GM23338 (cell line): ENCODE measurements around the gene HRC. TPM values are rescaled to one million over a fixed set of nuclear protein-coding genes. Genes with fewer than 3 reads are reported as not detected.

Experiments
- ATAC-seq: fragments of 200-7000 bp; cut with Tn5 transposase; 3 replicates; pipeline ENCODE4 v1.9.1; 2020
- DNase-seq: peaks from one replicate; pipeline ENCODE4 v3.0.0-alpha.2; 2015; ENCODE audit warnings: low spot score
- H2AFZ ChIP-seq: fragments of 200-600 bp; sonication (generic); 2 replicates; pipeline ENCODE4 v1.8.0; 2016; ENCODE audit warnings: antibody characterized with exemption, mild to moderate bottlenecking, moderate library complexity
- H3F3A ChIP-seq: fragments of 200-600 bp; sonication (generic); replicated peaks from 2 replicates; pipeline ENCODE4 v1.8.0; 2017; ENCODE audit warnings: antibody characterized with exemption, mixed run types, low read depth
- H3K27ac ChIP-seq: fragments of 200-600 bp; sonication (generic); 2 replicates; pipeline ENCODE4 v1.6.1; 2016; ENCODE audit warnings: low read depth
- H3K27me3 ChIP-seq: fragments of 200-600 bp; sonication (generic); 2 replicates; pipeline ENCODE4 v1.8.0; 2016; ENCODE audit warnings: mild to moderate bottlenecking, mixed run types, moderate library complexity; ENCODE audit not compliant: insufficient read depth
- H3K36me3 ChIP-seq: fragments of 200-600 bp; sonication (generic); 2 replicates; pipeline ENCODE4 v1.8.0; 2016; ENCODE audit warnings: mild to moderate bottlenecking; ENCODE audit not compliant: insufficient read depth
- H3K4me1 ChIP-seq: fragments of 200-600 bp; sonication (generic); 2 replicates; pipeline ENCODE4 v1.8.0; 2016; ENCODE audit warnings: mild to moderate bottlenecking, moderate library complexity; ENCODE audit not compliant: insufficient read depth
- H3K4me2 ChIP-seq: fragments of 200-600 bp; sonication (generic); 2 replicates; pipeline ENCODE4 v1.7.1; 2017; ENCODE audit warnings: mixed run types
- H3K4me3 ChIP-seq: fragments of 200-600 bp; sonication (generic); 2 replicates; pipeline ENCODE4 v1.6.1; 2016; ENCODE audit warnings: mixed run types
- H3K79me2 ChIP-seq: fragments of 200-600 bp; sonication (generic); replicated peaks from 2 replicates; pipeline ENCODE4 v1.8.0; 2017; ENCODE audit warnings: mild to moderate bottlenecking; ENCODE audit not compliant: insufficient read depth
- H3K9me2 ChIP-seq: fragments of 200-600 bp; sonication (generic); 2 replicates; pipeline ENCODE4 v1.8.0; 2017; ENCODE audit not compliant: insufficient read depth
- H4K20me1 ChIP-seq: fragments of 200-600 bp; sonication (generic); replicated peaks from 2 replicates; pipeline ENCODE4 v1.8.0; 2017; ENCODE audit warnings: mild to moderate bottlenecking; ENCODE audit not compliant: insufficient read depth
- H3K27ac Mint-ChIP-seq: 2 replicates; pipeline ENCODE4 v1.8.0; 2020; ENCODE audit warnings: inconsistent platforms, mild to moderate bottlenecking, moderate library complexity, mixed read lengths
- H3K27me3 Mint-ChIP-seq: 3 replicates; pipeline ENCODE4 v1.8.0; 2022; ENCODE audit warnings: low read depth, mild to moderate bottlenecking, moderate library complexity, mixed read lengths, inconsistent platforms; ENCODE audit not compliant: insufficient read depth, poor library complexity
- H3K36me3 Mint-ChIP-seq: 3 replicates; pipeline ENCODE4 v1.8.0; 2021; ENCODE audit warnings: low read depth, mild to moderate bottlenecking, inconsistent platforms, moderate library complexity, mixed read lengths
- H3K4me1 Mint-ChIP-seq: 3 replicates; pipeline ENCODE4 v1.8.0; 2020; ENCODE audit warnings: mild to moderate bottlenecking, inconsistent platforms, mixed read lengths
- H3K4me3 Mint-ChIP-seq: 3 replicates; pipeline ENCODE4 v1.8.0; 2021; ENCODE audit warnings: moderate library complexity, mild to moderate bottlenecking, inconsistent platforms, mixed read lengths
- H3K9me3 Mint-ChIP-seq: 3 replicates; pipeline ENCODE4 v1.8.0; 2020; ENCODE audit warnings: moderate library complexity, mild to moderate bottlenecking, inconsistent platforms, mixed read lengths
- CREB1 ChIP-seq: fragments of 250-450 bp; sonication (Bioruptor Pico); IDR thresholded peaks from 2 replicates; pipeline ENCODE4 v1.5.0; 2020; ENCODE audit warnings: low read depth, mild to moderate bottlenecking, moderate library complexity
- ETS1 ChIP-seq: IDR thresholded peaks from 2 replicates; pipeline ENCODE4 v1.6.1; 2016; ENCODE audit warnings: antibody characterized with exemption
- EZH2 ChIP-seq: fragments of 200-600 bp; sonication (generic); IDR thresholded peaks from one replicate; pipeline ENCODE4 v1.8.0; 2017; ENCODE audit warnings: antibody characterized with exemption, mild to moderate bottlenecking, low read depth; ENCODE audit not compliant: unreplicated experiment
- EZH2phosphoT487 ChIP-seq: fragments of 200-600 bp; sonication (generic); IDR thresholded peaks from one replicate; pipeline ENCODE4 v1.8.1; 2018; ENCODE audit warnings: antibody characterized with exemption; ENCODE audit not compliant: unreplicated experiment
- JUNB ChIP-seq: IDR thresholded peaks from one replicate; pipeline ENCODE4 v1.6.1; 2016; ENCODE audit warnings: antibody characterized with exemption; ENCODE audit not compliant: unreplicated experiment
- NANOG ChIP-seq: IDR thresholded peaks from 2 replicates; pipeline ENCODE4 v1.6.1; 2016; ENCODE audit warnings: antibody characterized with exemption, borderline replicate concordance
- REST ChIP-seq: IDR thresholded peaks from one replicate; pipeline ENCODE4 v1.6.1; 2018; ENCODE audit warnings: antibody characterized with exemption; ENCODE audit not compliant: unreplicated experiment
- STAT1 ChIP-seq: IDR thresholded peaks from one replicate; pipeline ENCODE4 v1.6.1; 2016; ENCODE audit warnings: antibody characterized with exemption; ENCODE audit not compliant: unreplicated experiment
- ZNF114 ChIP-seq: fragments of 250-450 bp; sonication (Bioruptor Pico); IDR thresholded peaks from 2 replicates; pipeline ENCODE4 v1.5.0; 2020; ENCODE audit warnings: mild to moderate bottlenecking, moderate library complexity
- ZNF331 ChIP-seq: fragments of 250-450 bp; sonication (Bioruptor Pico); IDR thresholded peaks from 2 replicates; pipeline ENCODE4 v1.5.0; 2020; ENCODE audit warnings: low read depth, mild to moderate bottlenecking, moderate library complexity
- ZNF462 ChIP-seq: fragments of 250-450 bp; sonication (Bioruptor Pico); IDR thresholded peaks from 2 replicates; pipeline ENCODE4 v1.5.0; 2020; ENCODE audit warnings: mild to moderate bottlenecking, moderate library complexity
- polyA plus RNA-seq: library from polyadenylated mRNA; unstranded; fragments of >200 nt; fragmentation: Nextera tagmentation; extraction: Ambion mirVana; gene quantifications from 2 replicates; pipeline ENCODE4 v1.2.1, GENCODE V29; 2016
- total RNA-seq: library from RNA; depleted of rRNA; stranded (reverse); fragments of >200 nt; shearing (Covaris generic); gene quantifications from 2 replicates; pipeline ENCODE4 v1.2.3, GENCODE V29; 2014

HRC gene
- total and polyA plus RNA-seq, 2 experiments from 2014 or later, result 1.4 to 2.0 TPM

GRCh38 chr19:49130325-49130724 lies 24.9 kb downstream of the HRC start:
- Histone ChIP-seq H4K20me1 (no peaks in the 10 kb centered on the region), H3K79me2 (no peaks in the 10 kb centered on the region), H3K9me2 (no peaks in the 10 kb centered on the region), H3K4me3 (no peak overlapping the region), H3K4me1 (peaks cover 18% of the 10 kb centered on the region), H3K4me2 (no peak overlapping the region), H3F3A (peaks cover 23% of the 10 kb centered on the region; the same call in 1 of the 2 replicates), H3K27ac (no peak overlapping the region), H2AFZ (no peak overlapping the region), H3K27me3 (no peaks in the 10 kb centered on the region), H3K36me3 (peaks cover 2% of the 10 kb centered on the region; the same call in 1 of the 2 replicates)
- Mint-ChIP-seq H3K27me3 (peaks cover 7% of the 10 kb centered on the region), H3K9me3 (no peaks in the 10 kb centered on the region), H3K27ac (no peak overlapping the region), H3K4me3 (no peak overlapping the region; the same call in 2 of the 3 replicates), H3K4me1 (peaks cover 26% of the 10 kb centered on the region), H3K36me3 (peaks cover 19% of the 10 kb centered on the region)
- TF ChIP-seq REST (no peak), ZNF114 (CRISPR knock-in tag) (no peak), JUNB (no peak), EZH2phosphoT487 (no peak), ZNF331 (CRISPR knock-in tag) (no peak), EZH2 (no peak), ETS1 (no peak), NANOG (no peak), ZNF462 (no peak), CREB1 (CRISPR knock-in tag) (no peak), STAT1 (no peak)
- DNase-seq (no peak), ATAC-seq (no peak)
